HG03196 (cell line): ENCODE data around the gene RAN.

ENCODE experiments used
- ATAC-seq: cut with Tn5 transposase; IDR thresholded peaks from one replicate; pipeline ENCODE4 v1.9.1; 2021; ENCODE audit not compliant: unreplicated experiment

Gene RAN

DNA sequence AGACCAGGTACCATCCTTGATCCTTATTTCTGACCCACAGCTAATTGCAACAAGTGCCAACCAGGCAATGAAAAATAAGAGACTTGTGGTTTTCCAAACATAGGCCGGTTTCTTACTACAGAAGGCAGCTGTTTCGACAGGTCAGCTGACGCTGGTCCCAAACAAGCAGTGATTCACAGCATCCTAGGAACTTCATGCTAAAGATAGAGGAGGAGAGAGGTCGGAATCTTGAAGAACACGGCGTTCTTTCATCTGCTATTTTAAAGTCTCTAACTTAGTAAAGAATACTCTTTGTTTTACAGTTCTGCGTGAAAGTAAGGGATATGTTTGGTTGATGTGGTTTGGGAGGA, 53.8 kb downstream of the RAN start:
- no peak for ATAC-seq
